Measurements from ENCODE around the gene KCNJ16. TPM values are rescaled to one million over a fixed set of nuclear protein-coding genes. Genes with fewer than 3 reads are reported as not detected.

KCNJ16 gene
- total and polyA plus RNA-seq, 9 of the 15 experiments (the other 6 are each of a cell fraction or from before 2014, with no cell fraction given) = 0.01 to 0.75 (median 0.07) TPM; not detected in 4

- Histone ChIP-seq H3K36me3 (ENCODE audit: control insufficient read depth, insufficient read depth, low read length) (no peaks in the 10 kb centered on the region), H3K4me2 (ENCODE audit: insufficient read depth, low read length) (no peak overlapping the region)
- no peak for ATAC-seq
Measured at GRCh38 chr17:70165383-70165782, 90.4 kb downstream of the KCNJ16 start.

More at GRCh38 chr17:70165383-70165782, 90.4 kb downstream of the KCNJ16 start:
- Histone ChIP-seq H3K27ac (ENCODE audit: extremely low read depth, low read depth, low read length) (no peak overlapping the region), H3K9me1 (ENCODE audit: control insufficient read depth, insufficient read depth, low read length) (no peaks in the 10 kb centered on the region), H3K9me3 (replicated peaks; ENCODE audit: control insufficient read depth, insufficient read depth, low read depth, low read length) (no peaks in the 10 kb centered on the region), H2AFZ (ENCODE audit: low read depth, low read length) (no peak overlapping the region), H3K4me3 (no peak overlapping the region), H3K79me2 (ENCODE audit: control insufficient read depth, insufficient read depth, low read length) (no peaks in the 10 kb centered on the region), H3K4me1 (replicated peaks in 1 of 2; ENCODE audit: control insufficient read depth in 2 of 2, insufficient read depth in 2 of 2, low read length in 2 of 2) (peaks cover 0 to 15% of the 10 kb centered on the region in 2 experiments; a peak in 3 of 5 replicates), H3K9ac (ENCODE audit: insufficient read depth in 1 of 2, low read depth in 2 of 2, low read length in 2 of 2) (no peak overlapping the region), H4K20me1 (replicated peaks; ENCODE audit: control insufficient read depth, insufficient read depth, low read length) (no peaks in the 10 kb centered on the region), H3K27me3 (ENCODE audit: control insufficient read depth in 2 of 2, insufficient read depth in 2 of 2, low read length in 2 of 2) (no peaks in the 10 kb centered on the region; a peak in 2 of 5 replicates)
- 2% methylated on average over 2 of the region's 2 CpGs for WGBS (ENCODE audit: insufficient coverage, low coverage, missing lambda C conversion rate)
- ChIA-PET CTCF (ENCODE audit: low intra/inter-chr PET ratio) (no interaction called here), POLR2A (no interaction called here)
- no TSS peak for BruUV-seq (replicated peaks)
- no peak for TF ChIP-seq CLOCK (CRISPR knock-in tag; IDR thresholded peaks at IDR 0.05; ENCODE audit: borderline replicate concordance)
- TF ChIP-seq SRSF9 (IDR thresholded peaks at IDR 0.05; ENCODE audit: borderline replicate concordance, low read depth, low read length) = no peak
- TF ChIP-seq IRF2 (CRISPR knock-in tag; IDR thresholded peaks at IDR 0.05) = no peak
- TF ChIP-seq CBX5 (IDR thresholded peaks at IDR 0.05; ENCODE audit: borderline replicate concordance, low read depth) = no peak
- TF ChIP-seq CXXC5 (CRISPR knock-in tag; IDR thresholded peaks at IDR 0.05) = no peak
- no peak for FAIRE-seq
- intact Hi-C loops (cut with micrococcal nuclease) = loop anchor here (10.0 kb wide), 2 partner anchors 351 to 561 kb away; no protein-coding TSS in a partner anchor
- DNase-seq (ENCODE audit: extremely low read depth in 1 of 4, low spot score in 3 of 4) = no peak
- in situ Hi-C loops (cut with MboI) = no loop called here
